HepG2 (cell line): Measurements from ENCODE around the gene HSPB6. TPM values are rescaled to one million over a fixed set of nuclear protein-coding genes. Genes with fewer than 3 reads are reported as not detected.

Experiments
- KLF6 ChIP-seq: IDR thresholded peaks from 2 replicates; pipeline ENCODE4 v1.8.0; 2016; ENCODE audit warnings: missing biosample characterization, missing genetic modification reagents
- MAFF ChIP-seq: IDR thresholded peaks from 2 replicates; pipeline ENCODE4 v1.6.1; 2011; ENCODE audit warnings: low read depth, low read length, improper control_type of control experiment
- MBNL3 ChIP-seq: fragments of 250-450 bp; sonication (Bioruptor Pico); conservative IDR thresholded peaks from 2 replicates; pipeline ENCODE4 v1.8.0; 2022; ENCODE audit warnings: mild to moderate bottlenecking, inconsistent platforms
- MIXL1 ChIP-seq: IDR thresholded peaks from 2 replicates; pipeline ENCODE4 v1.6.1; 2016
- NFRKB ChIP-seq: fragments of 450-650 bp; IDR thresholded peaks from 2 replicates; pipeline ENCODE4 v1.6.1; 2017
- NR2C2 ChIP-seq: sonication (generic); formaldehyde crosslinking; IDR thresholded peaks from 2 replicates; pipeline ENCODE4 v1.4.0; 2020; ENCODE audit warnings: missing genetic modification reagents, mild to moderate bottlenecking, moderate library complexity, borderline replicate concordance
- PRDM15 ChIP-seq: sonication (generic); formaldehyde crosslinking; IDR thresholded peaks from 2 replicates; pipeline ENCODE4 v1.4.0; 2020; ENCODE audit warnings: missing genetic modification reagents
- SP1 ChIP-seq, 2 experiments: fragments of 450-650 bp in 1 of 2; sonication (generic) in 1 of 2; formaldehyde crosslinking in 1 of 2; IDR thresholded peaks; 2 replicates each; pipeline versions ENCODE4 v1.4.0 to v1.6.1; 2016 to 2020; ENCODE audit warnings: missing genetic modification reagents in 1 of 2
- SUZ12 ChIP-seq: fragments of 150-350 bp; IDR thresholded peaks from 2 replicates; pipeline ENCODE4 v1.6.1; 2014; ENCODE audit warnings: low read depth, low read length
- THAP11 ChIP-seq: IDR thresholded peaks from 2 replicates; pipeline ENCODE4 v1.6.1; 2016; ENCODE audit warnings: missing biosample characterization, missing genetic modification reagents
- THRA ChIP-seq: sonication (generic); formaldehyde crosslinking; IDR thresholded peaks from 2 replicates; pipeline ENCODE4 v1.4.0; 2020; ENCODE audit warnings: missing genetic modification reagents, borderline replicate concordance
- ZBTB14 ChIP-seq: sonication (generic); formaldehyde crosslinking; IDR thresholded peaks from 2 replicates; pipeline ENCODE4 v1.4.0; 2020; ENCODE audit warnings: missing genetic modification reagents
- ZBTB4 ChIP-seq: sonication (generic); formaldehyde crosslinking; IDR thresholded peaks from 2 replicates; pipeline ENCODE4 v1.4.0; 2020; ENCODE audit warnings: missing genetic modification reagents, mild to moderate bottlenecking, borderline replicate concordance
- ZNF292 ChIP-seq: sonication (generic); formaldehyde crosslinking; IDR thresholded peaks from 2 replicates; pipeline ENCODE4 v1.8.1; 2022; ENCODE audit warnings: mild to moderate bottlenecking, low read depth, missing genetic modification reagents, borderline replicate concordance
- ZNF362 ChIP-seq: sonication (generic); formaldehyde crosslinking; IDR thresholded peaks from 2 replicates; pipeline ENCODE4 v1.4.0; 2020; ENCODE audit warnings: missing genetic modification reagents, mild to moderate bottlenecking, borderline replicate concordance
- ZNF619 ChIP-seq: sonication (generic); formaldehyde crosslinking; IDR thresholded peaks from 2 replicates; pipeline ENCODE4 v1.4.0; 2020; ENCODE audit warnings: mild to moderate bottlenecking, missing genetic modification reagents
- ZNF740 ChIP-seq: sonication (generic); formaldehyde crosslinking; IDR thresholded peaks from 2 replicates; pipeline ENCODE4 v1.4.0; 2020; ENCODE audit warnings: missing genetic modification reagents
- polyA plus RNA-seq, 8 experiments: library from polyadenylated mRNA; depleted of rRNA in 3 of 8; stranded (reverse) in 7 of 8; unstranded in 1 of 8; fragments of >200 nt; fragmentation: Illumina TruSeq in 4 of 8; extraction: Trizol in 4 of 8; gene quantifications; 2 replicates each; pipeline versions ENCODE4 v1.2.1 to v1.2.3, GENCODE V29; 2011 to 2016; ENCODE audit warnings: low read depth in 4 of 8, missing spikeins in 1 of 8, mixed read lengths in 1 of 8; ENCODE audit not compliant: insufficient read depth in 1 of 8
- total RNA-seq, 5 experiments: library from RNA; depleted of rRNA; stranded (reverse); fragments of >200 nt; fragmentation: Illumina TruSeq; extraction: Trizol; gene quantifications; 2 replicates each; pipeline ENCODE4 v1.2.3, GENCODE V29; 2016; ENCODE audit warnings: low read depth in 1 of 5

The HSPB6 gene
- total and polyA plus RNA-seq, 2 of the 13 experiments (the other 11 are each of a cell fraction or from before 2014, with no cell fraction given) = 0.18 TPM; not detected in 1

- no peak for TF ChIP-seq MBNL3 (CRISPR knock-in tag)
- peak; percentile 33; the same call in 1 of the 2 replicates for TF ChIP-seq THRA (CRISPR knock-in tag)
- TF ChIP-seq ZNF740 (CRISPR knock-in tag) = no peak
- peak; percentile 87 for TF ChIP-seq SUZ12
- no peak for TF ChIP-seq ZNF619 (CRISPR knock-in tag)
- TF ChIP-seq MIXL1 (CRISPR knock-in tag) = peak; percentile 71; the same call in 1 of the 2 replicates
- 0 out of 2 replicates have a peak, but pooled peaks have one; percentile 29 for TF ChIP-seq ZBTB4 (CRISPR knock-in tag)
- no peak for TF ChIP-seq SP1 (IDR thresholded peaks at IDR 0.05)
- peak; percentile 86 for TF ChIP-seq SP1 (CRISPR knock-in tag; IDR thresholded peaks at IDR 0.05)
- TF ChIP-seq KLF6 (CRISPR knock-in tag) = no peak; the same call in 1 of the 2 replicates
- peak; percentile 99 for TF ChIP-seq THAP11 (CRISPR knock-in tag)
- peak; percentile 97 for TF ChIP-seq NR2C2 (CRISPR knock-in tag)
- TF ChIP-seq NFRKB = no peak
- no peak for TF ChIP-seq MAFF
- TF ChIP-seq ZNF292 (CRISPR knock-in tag) = no peak
- 0 out of 2 replicates have a peak, but pooled peaks have one; percentile 66 for TF ChIP-seq PRDM15 (CRISPR knock-in tag)
- no peak for TF ChIP-seq ZBTB14
- TF ChIP-seq ZNF362 (CRISPR knock-in tag) = peak; percentile 35; the same call in 1 of the 2 replicates
Observed at GRCh38 chr19:35748106-35749020, 8.5 kb downstream of the HSPB6 start, which contains the start of gene LIN37 (continued).
